Measurements from ENCODE around the gene LRFN2.

DNA sequence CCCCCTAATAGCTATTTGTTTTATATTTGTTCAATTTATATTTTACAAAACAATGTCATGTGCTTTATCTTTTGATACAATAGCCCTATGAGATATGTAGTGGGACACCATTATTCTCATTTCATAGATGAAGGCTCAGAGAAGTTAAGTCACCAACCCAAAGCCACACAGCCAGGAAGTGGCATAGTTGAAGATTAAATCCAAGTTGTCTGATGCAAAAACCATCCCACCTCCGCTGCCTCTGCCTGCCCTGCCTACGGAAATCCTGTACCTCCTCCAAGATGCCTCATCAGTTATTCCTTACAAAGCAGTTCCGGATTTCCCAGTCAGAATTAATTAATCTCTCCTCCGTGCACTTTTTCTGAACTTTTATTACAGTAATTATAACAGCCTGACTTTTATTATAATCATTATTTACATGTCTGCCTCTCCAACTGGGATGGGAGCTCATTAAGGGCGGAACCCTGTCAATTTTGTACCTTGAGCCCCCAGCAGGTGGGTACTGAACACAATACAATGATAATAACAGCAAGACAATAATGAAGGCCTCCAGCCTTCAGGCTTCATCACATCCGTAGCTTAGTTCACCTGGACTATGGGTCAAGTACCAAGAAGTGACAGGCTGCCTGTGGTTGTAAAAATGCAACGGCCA, 54.7 kb downstream of the LRFN2 start:
- TF ChIP-seq CTCF (IDR thresholded peaks at IDR 0.05) (no peak), POLR2A (IDR thresholded peaks at IDR 0.05) (no peak), POLR2AphosphoS5 (IDR thresholded peaks at IDR 0.05) (no peak)

Data from breast epithelium (tissue), 3 donors.